B cell (primary cell): ENCODE data around the gene MSX1. TPM values are rescaled to one million over a fixed set of nuclear protein-coding genes. Genes with fewer than 3 reads are reported as not detected.

Experiments used
- ATAC-seq: fragments of 200-7000 bp; cut with Tn5 transposase; one replicate; pipeline ENCODE4 v1.10.0; 2021; ENCODE audit warnings: low read depth, mild to moderate bottlenecking, moderate number of reproducible peaks, moderate library complexity
- CTCF ChIA-PET: fragments of 350-600 bp; sonication (Branson Sonifier 250); formaldehyde crosslinking; loops from one replicate; lab custom pipeline; 2021; ENCODE audit warnings: antibody characterized with exemption, inconsistent platforms; lab: Charles Lee
- POLR2A ChIA-PET: fragments of 350-600 bp; sonication (Branson Sonifier 250); formaldehyde crosslinking; loops from one replicate; lab custom pipeline; 2021; ENCODE audit warnings: antibody characterized with exemption; lab: Charles Lee
- DNase-seq: peaks from one replicate; pipeline ENCODE4 v3.0.0; 2013
- H2AFZ ChIP-seq: 2 replicates; pipeline ENCODE4 v1.6.1; 2012; ENCODE audit warnings: mild to moderate bottlenecking, low read depth, low read length; ENCODE audit not compliant: insufficient read depth, poor library complexity, severe bottlenecking
- H3K27ac ChIP-seq, 2 donors: 1 replicate in 1 of 2; 2 replicates in 1 of 2; pipeline ENCODE4 v1.5.1; 2012 to 2013; ENCODE audit warnings: low read length in 2 of 2, mild to moderate bottlenecking in 2 of 2, moderate library complexity in 1 of 2
- H3K27me3 ChIP-seq, 4 experiments: fragments of 200-600 bp in 1 of 4; sonication (generic) in 1 of 4; replicated peaks in 1 of 4; 1 replicate in 2 of 4; 2 replicates in 2 of 4; pipeline versions ENCODE4 v1.6.1 to v1.7.0; 2013 to 2016; ENCODE audit warnings: low read length in 3 of 4, mild to moderate bottlenecking in 2 of 4, mixed read lengths in 1 of 4, moderate library complexity in 1 of 4; ENCODE audit not compliant: insufficient read depth in 4 of 4, control insufficient read depth in 3 of 4; ENCODE audit errors: control extremely low read depth in 1 of 4
- H3K36me3 ChIP-seq, 2 experiments: replicated peaks in 1 of 2; 1 replicate in 1 of 2; 2 replicates in 1 of 2; pipeline versions ENCODE4 v1.6.1 to v1.7.1; 2013; ENCODE audit warnings: low read length in 1 of 2; ENCODE audit not compliant: insufficient read depth in 2 of 2, control insufficient read depth in 1 of 2; ENCODE audit errors: control extremely low read depth in 1 of 2, extremely low read depth in 1 of 2
- H3K4me1 ChIP-seq, 2 donors: fragments of 200-600 bp in 1 of 2; sonication (generic) in 1 of 2; 1 replicate in 1 of 2; 2 replicates in 1 of 2; pipeline versions ENCODE4 v1.5.1 to v1.6.1; 2013 to 2017; ENCODE audit warnings: low read length in 2 of 2; ENCODE audit not compliant: control insufficient read depth in 2 of 2, insufficient read depth in 2 of 2
- H3K4me2 ChIP-seq: replicated peaks from 2 replicates; pipeline ENCODE3; 2012; ENCODE audit warnings: mild to moderate bottlenecking, low read depth, low read length; ENCODE audit not compliant: poor library complexity, severe bottlenecking
- H3K4me3 ChIP-seq, 5 experiments: fragments of 200-600 bp in 1 of 5; sonication (generic) in 1 of 5; 1 replicate in 3 of 5; 2 replicates in 2 of 5; pipeline versions ENCODE4 v1.5.1 to v1.7.0; 2011 to 2016; ENCODE audit warnings: low read length in 4 of 5, mild to moderate bottlenecking in 4 of 5, low read depth in 2 of 5, control low read depth in 1 of 5, moderate library complexity in 1 of 5; ENCODE audit not compliant: insufficient read depth in 1 of 5; ENCODE audit errors: control extremely low read depth in 1 of 5, extremely low read depth in 1 of 5
- H3K79me2 ChIP-seq: fragments of 200-600 bp; sonication (generic); one replicate; pipeline ENCODE4 v1.6.0; 2016; ENCODE audit warnings: low read length; ENCODE audit not compliant: control insufficient read depth, insufficient read depth
- H3K9ac ChIP-seq: fragments of 200-600 bp; sonication (generic); 2 replicates; pipeline ENCODE4 v1.6.1; 2017; ENCODE audit warnings: mild to moderate bottlenecking, low read length, moderate library complexity
- H3K9me3 ChIP-seq, 3 donors: one replicate each; pipeline versions ENCODE4 v1.6.1 to v1.7.1; 2013; ENCODE audit warnings: low read length in 2 of 3; ENCODE audit not compliant: control insufficient read depth in 2 of 3, insufficient read depth in 1 of 3; ENCODE audit errors: control extremely low read depth in 1 of 3
- H4K20me1 ChIP-seq: 2 replicates; pipeline ENCODE4 v1.6.0; 2012; ENCODE audit warnings: mild to moderate bottlenecking, low read length; ENCODE audit not compliant: insufficient read depth, control insufficient read depth, poor library complexity, severe bottlenecking
- H3K27ac Mint-ChIP-seq: one replicate; pipeline ENCODE4 v1.8.0; 2021; ENCODE audit warnings: mixed read lengths
- H3K27me3 Mint-ChIP-seq: one replicate; pipeline ENCODE4 v1.8.0; 2021; ENCODE audit warnings: mixed read lengths
- H3K4me1 Mint-ChIP-seq: one replicate; pipeline ENCODE4 v1.8.0; 2021; ENCODE audit warnings: mixed read lengths
- H3K4me3 Mint-ChIP-seq: one replicate; pipeline ENCODE4 v1.8.0; 2021; ENCODE audit warnings: mixed read lengths
- H3K9me3 Mint-ChIP-seq: one replicate; pipeline ENCODE4 v1.8.0; 2022; ENCODE audit warnings: mixed read lengths; ENCODE audit not compliant: insufficient read depth
- EZH2 ChIP-seq: IDR thresholded peaks from 2 replicates; pipeline ENCODE4 v1.6.1; 2012; ENCODE audit warnings: borderline replicate concordance, low read depth, mild to moderate bottlenecking, moderate library complexity, low read length; ENCODE audit not compliant: insufficient read depth, poor library complexity, severe bottlenecking
- WGBS: methylation state at CpG from one replicate; pipeline ENCODE4 v1.1.5; 2013; ENCODE audit warnings: missing lambda C conversion rate; ENCODE audit not compliant: insufficient coverage; 5-methylcytosine and 5-hydroxymethylcytosine counted together
- intact Hi-C: fragments of 100-400 bp; cut with micrococcal nuclease; formaldehyde crosslinking; loops from one replicate; pipeline ENCODE4 v1.10.0; 2022
- polyA plus RNA-seq: library from polyadenylated mRNA; depleted of rRNA; stranded (reverse); fragments of >200 nt; gene quantifications from 2 replicates; pipeline ENCODE4 v1.2.3, GENCODE V29; 2012
- total RNA-seq, 2 donors: library from RNA; stranded (reverse); fragments of 120-200 nt in 1 of 2; gene quantifications; 1 replicate in 1 of 2; 2 replicates in 1 of 2; pipeline versions ENCODE4 v1.2.3 to v1.2.4, GENCODE V29; 2013 to 2022
- TF ChIP-seq, protein P1 (sequence below): fragments of 200-600 bp; IDR thresholded peaks from one replicate; pipeline ENCODE4 v1.8.0; 2022; ENCODE audit warnings: antibody characterized with exemption, mild to moderate bottlenecking

MSX1 gene
- total and polyA plus RNA-seq, 2 donors (not counting 1 experiment from before 2014, with no cell fraction given): 0.09 TPM; not detected in 1

DNA sequence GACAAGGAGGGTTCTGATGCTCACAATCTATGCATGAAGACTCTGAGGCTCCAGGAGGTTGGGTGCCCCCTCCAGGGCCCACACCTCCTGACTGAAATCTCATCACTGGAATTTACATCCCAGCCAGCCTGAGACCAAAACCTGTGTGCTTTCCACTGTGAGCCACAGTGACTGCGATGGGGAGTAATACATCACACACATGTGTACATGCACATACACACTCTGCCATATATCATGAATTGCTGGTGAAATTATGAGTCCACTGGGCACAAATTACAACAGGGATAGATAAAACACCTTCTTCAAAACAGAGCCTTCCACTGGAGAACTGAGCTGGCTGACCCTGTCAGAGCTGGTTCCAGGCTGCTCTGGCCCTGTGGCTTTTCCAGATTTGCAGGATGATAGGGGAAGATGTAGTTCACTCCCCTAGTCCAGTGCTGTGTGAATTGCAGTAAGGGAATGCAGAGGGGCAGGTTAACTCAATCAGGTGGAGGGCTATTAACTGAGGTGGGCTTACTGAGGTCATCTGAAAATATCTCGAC, 35.8 kb upstream of the MSX1 start:
- Mint-ChIP-seq H3K4me3 (no peak overlapping the region), H3K4me1 (no peaks in the 10 kb centered on the region), H3K27ac (no peak overlapping the region), H3K27me3 (peaks cover 19% of the 10 kb centered on the region), H3K9me3 (peaks cover 15% of the 10 kb centered on the region)
- Histone ChIP-seq H3K9me3 (peaks cover 0 to 13% (median 0%) of the 10 kb centered on the region in 3 donors), H3K4me2 (no peak overlapping the region), H3K9ac (no peak overlapping the region), H3K4me3 (no peak overlapping the region), H3K27me3 (peaks cover 0 to 3% (median 0%) of the 10 kb centered on the region in 4 experiments), H3K4me1 (no peaks in the 10 kb centered on the region), H3K36me3 (no peaks in the 10 kb centered on the region), H2AFZ (no peak overlapping the region), H3K79me2 (no peaks in the 10 kb centered on the region), H3K27ac (no peak overlapping the region), H4K20me1 (no peaks in the 10 kb centered on the region)
- no peak for ATAC-seq
- no CpG with 5 or more reads among the region's 2 CpGs for WGBS
- no peak for DNase-seq
- intact Hi-C loops: no loop called here
- TF ChIP-seq EZH2: no peak
- TF ChIP-seq, protein P1, sequence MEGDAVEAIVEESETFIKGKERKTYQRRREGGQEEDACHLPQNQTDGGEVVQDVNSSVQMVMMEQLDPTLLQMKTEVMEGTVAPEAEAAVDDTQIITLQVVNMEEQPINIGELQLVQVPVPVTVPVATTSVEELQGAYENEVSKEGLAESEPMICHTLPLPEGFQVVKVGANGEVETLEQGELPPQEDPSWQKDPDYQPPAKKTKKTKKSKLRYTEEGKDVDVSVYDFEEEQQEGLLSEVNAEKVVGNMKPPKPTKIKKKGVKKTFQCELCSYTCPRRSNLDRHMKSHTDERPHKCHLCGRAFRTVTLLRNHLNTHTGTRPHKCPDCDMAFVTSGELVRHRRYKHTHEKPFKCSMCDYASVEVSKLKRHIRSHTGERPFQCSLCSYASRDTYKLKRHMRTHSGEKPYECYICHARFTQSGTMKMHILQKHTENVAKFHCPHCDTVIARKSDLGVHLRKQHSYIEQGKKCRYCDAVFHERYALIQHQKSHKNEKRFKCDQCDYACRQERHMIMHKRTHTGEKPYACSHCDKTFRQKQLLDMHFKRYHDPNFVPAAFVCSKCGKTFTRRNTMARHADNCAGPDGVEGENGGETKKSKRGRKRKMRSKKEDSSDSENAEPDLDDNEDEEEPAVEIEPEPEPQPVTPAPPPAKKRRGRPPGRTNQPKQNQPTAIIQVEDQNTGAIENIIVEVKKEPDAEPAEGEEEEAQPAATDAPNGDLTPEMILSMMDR: no peak
- ChIA-PET CTCF (no interaction called here), POLR2A (no interaction called here)

- H3K27ac ChIP-seq: no peak overlapping the region
- no peaks in the 10 kb centered on the region for H3K4me1 Mint-ChIP-seq
Measured at GRCh38 chr4:4824232-4824631, 35.2 kb upstream of the MSX1 start.

More at GRCh38 chr4:4824232-4824631, 35.2 kb upstream of the MSX1 start:
- Histone ChIP-seq H3K4me2 (no peak overlapping the region), H3K79me2 (no peaks in the 10 kb centered on the region), H4K20me1 (no peaks in the 10 kb centered on the region), H3K36me3 (no peaks in the 10 kb centered on the region), H3K4me1 (no peaks in the 10 kb centered on the region), H3K4me3 (no peak overlapping the region), H2AFZ (no peak overlapping the region), H3K27me3 (peaks cover 0 to 7% (median 0%) of the 10 kb centered on the region in 4 experiments), H3K9me3 (peaks cover 0 to 13% (median 0%) of the 10 kb centered on the region in 3 donors), H3K9ac (no peak overlapping the region)
- CTCF ChIA-PET: no interaction called here
- DNase-seq: no peak
- H3K9me3 Mint-ChIP-seq: peaks cover 15% of the 10 kb centered on the region
- no peak overlapping the region for H3K4me3 Mint-ChIP-seq
- H3K27ac Mint-ChIP-seq: no peak overlapping the region
- POLR2A ChIA-PET: no interaction called here
- WGBS: no CpG with 5 or more reads among the region's 3 CpGs
- intact Hi-C loops: no loop called here
- peaks cover 16% of the 10 kb centered on the region for H3K27me3 Mint-ChIP-seq
- no peak for ATAC-seq
- no peak for TF ChIP-seq EZH2
- TF ChIP-seq, protein P1: no peak
